Measurements from ENCODE around the gene RPRD1B. TPM values are rescaled to one million over a fixed set of nuclear protein-coding genes. Genes with fewer than 3 reads are reported as not detected.

RPRD1B gene
- polyA plus RNA-seq, 1 of the 3 experiments (the other 2 are of a cell fraction), result 11.8 TPM

GRCh38 chr20:38109591-38110524 lies 76.3 kb downstream of the RPRD1B start (continued):
- TF ChIP-seq, protein P1, sequence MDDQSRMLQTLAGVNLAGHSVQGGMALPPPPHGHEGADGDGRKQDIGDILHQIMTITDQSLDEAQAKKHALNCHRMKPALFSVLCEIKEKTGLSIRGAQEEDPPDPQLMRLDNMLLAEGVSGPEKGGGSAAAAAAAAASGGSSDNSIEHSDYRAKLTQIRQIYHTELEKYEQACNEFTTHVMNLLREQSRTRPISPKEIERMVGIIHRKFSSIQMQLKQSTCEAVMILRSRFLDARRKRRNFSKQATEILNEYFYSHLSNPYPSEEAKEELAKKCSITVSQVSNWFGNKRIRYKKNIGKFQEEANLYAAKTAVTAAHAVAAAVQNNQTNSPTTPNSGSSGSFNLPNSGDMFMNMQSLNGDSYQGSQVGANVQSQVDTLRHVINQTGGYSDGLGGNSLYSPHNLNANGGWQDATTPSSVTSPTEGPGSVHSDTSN (IDR thresholded peaks at IDR 0.05), result peak; percentile 99
- peak; percentile 60; the same call in 1 of the 2 replicates for TF ChIP-seq ELF1 (IDR thresholded peaks at IDR 0.05)
- TF ChIP-seq, protein P2, sequence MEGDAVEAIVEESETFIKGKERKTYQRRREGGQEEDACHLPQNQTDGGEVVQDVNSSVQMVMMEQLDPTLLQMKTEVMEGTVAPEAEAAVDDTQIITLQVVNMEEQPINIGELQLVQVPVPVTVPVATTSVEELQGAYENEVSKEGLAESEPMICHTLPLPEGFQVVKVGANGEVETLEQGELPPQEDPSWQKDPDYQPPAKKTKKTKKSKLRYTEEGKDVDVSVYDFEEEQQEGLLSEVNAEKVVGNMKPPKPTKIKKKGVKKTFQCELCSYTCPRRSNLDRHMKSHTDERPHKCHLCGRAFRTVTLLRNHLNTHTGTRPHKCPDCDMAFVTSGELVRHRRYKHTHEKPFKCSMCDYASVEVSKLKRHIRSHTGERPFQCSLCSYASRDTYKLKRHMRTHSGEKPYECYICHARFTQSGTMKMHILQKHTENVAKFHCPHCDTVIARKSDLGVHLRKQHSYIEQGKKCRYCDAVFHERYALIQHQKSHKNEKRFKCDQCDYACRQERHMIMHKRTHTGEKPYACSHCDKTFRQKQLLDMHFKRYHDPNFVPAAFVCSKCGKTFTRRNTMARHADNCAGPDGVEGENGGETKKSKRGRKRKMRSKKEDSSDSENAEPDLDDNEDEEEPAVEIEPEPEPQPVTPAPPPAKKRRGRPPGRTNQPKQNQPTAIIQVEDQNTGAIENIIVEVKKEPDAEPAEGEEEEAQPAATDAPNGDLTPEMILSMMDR (IDR thresholded peaks at IDR 0.05), result no peak
- no peak for TF ChIP-seq GABPA (IDR thresholded peaks at IDR 0.05; ENCODE audit: low read depth)
- no peak for TF ChIP-seq RFX5 (IDR thresholded peaks at IDR 0.05; ENCODE audit: low read length)
- no peak for TF ChIP-seq NRF1 (IDR thresholded peaks at IDR 0.05; ENCODE audit: low read depth, low read length)
- no peak for TF ChIP-seq IRF3 (IDR thresholded peaks at IDR 0.05; ENCODE audit: low read depth, low read length)
- TF ChIP-seq SMC3 (IDR thresholded peaks at IDR 0.05; ENCODE audit: low read depth, low read length), result peak; percentile 18; the same call in 1 of the 2 replicates
- peak; percentile 100 for TF ChIP-seq TEAD4 (IDR thresholded peaks at IDR 0.05; ENCODE audit: borderline replicate concordance, insufficient read depth)

GRCh38 chr20:38110525-38111178 lies 77.1 kb downstream of the RPRD1B start:
- H3K4me3 ChIP-seq (ENCODE audit: low read depth in 2 of 2, low read length in 1 of 2), result no peak overlapping the region
- peaks cover 41 to 51% of the 10 kb centered on the region in 2 experiments for H3K4me1 ChIP-seq (ENCODE audit: control insufficient read depth in 1 of 2, insufficient read depth in 2 of 2, low read depth in 1 of 2, low read length in 1 of 2)
- H3K36me3 ChIP-seq (replicated peaks in 1 of 2; ENCODE audit: control insufficient read depth in 1 of 2, insufficient read depth in 2 of 2, low read length in 1 of 2), result no peaks in the 10 kb centered on the region
- ChIA-PET POLR2A (interaction anchor here (2.0 kb wide), 1 partner anchor 42 kb away, joined by 6 read pairs; no protein-coding TSS in a partner anchor), CTCF (interaction anchor here (0.8 to 7.0 kb wide), 5 partner anchors 37 to 208 kb away, joined by 3 to 44 read pairs (median 4); partner anchors contain the start of gene VSTM2L)
- H3K9ac ChIP-seq, result peak overlapping the region; percentile 22; the same call in 1 of the 2 replicates
- H3K79me2 ChIP-seq (ENCODE audit: insufficient read depth), result no peaks in the 10 kb centered on the region
- no peak for DNase-seq
- peak overlapping the region; percentile 96 to 98 for H3K27ac ChIP-seq (ENCODE audit: low read depth in 2 of 2, low read length in 1 of 2)
- peaks cover 51% of the 10 kb centered on the region for H3F3A ChIP-seq (replicated peaks; ENCODE audit: insufficient read depth)
- peak overlapping the region; percentile 68 for H3K4me2 ChIP-seq
- no peaks in the 10 kb centered on the region for H3K9me2 ChIP-seq
- H2AFZ ChIP-seq (ENCODE audit: low read depth), result no peak overlapping the region
- 88% methylated on average over 8 of the region's 8 CpGs for WGBS (ENCODE audit: low lambda C conversion rate)
- H3K9me3 ChIP-seq, result no peaks in the 10 kb centered on the region
- no peaks in the 10 kb centered on the region; the same call in 1 of the 2 replicates for H4K20me1 ChIP-seq (ENCODE audit: insufficient read depth)
- no peaks in the 10 kb centered on the region for H3K27me3 ChIP-seq (ENCODE audit: insufficient read depth)
- TF ChIP-seq FOSL2 (IDR thresholded peaks at IDR 0.05; ENCODE audit: borderline replicate concordance, low read depth), result no peak
- TF ChIP-seq, protein P3, sequence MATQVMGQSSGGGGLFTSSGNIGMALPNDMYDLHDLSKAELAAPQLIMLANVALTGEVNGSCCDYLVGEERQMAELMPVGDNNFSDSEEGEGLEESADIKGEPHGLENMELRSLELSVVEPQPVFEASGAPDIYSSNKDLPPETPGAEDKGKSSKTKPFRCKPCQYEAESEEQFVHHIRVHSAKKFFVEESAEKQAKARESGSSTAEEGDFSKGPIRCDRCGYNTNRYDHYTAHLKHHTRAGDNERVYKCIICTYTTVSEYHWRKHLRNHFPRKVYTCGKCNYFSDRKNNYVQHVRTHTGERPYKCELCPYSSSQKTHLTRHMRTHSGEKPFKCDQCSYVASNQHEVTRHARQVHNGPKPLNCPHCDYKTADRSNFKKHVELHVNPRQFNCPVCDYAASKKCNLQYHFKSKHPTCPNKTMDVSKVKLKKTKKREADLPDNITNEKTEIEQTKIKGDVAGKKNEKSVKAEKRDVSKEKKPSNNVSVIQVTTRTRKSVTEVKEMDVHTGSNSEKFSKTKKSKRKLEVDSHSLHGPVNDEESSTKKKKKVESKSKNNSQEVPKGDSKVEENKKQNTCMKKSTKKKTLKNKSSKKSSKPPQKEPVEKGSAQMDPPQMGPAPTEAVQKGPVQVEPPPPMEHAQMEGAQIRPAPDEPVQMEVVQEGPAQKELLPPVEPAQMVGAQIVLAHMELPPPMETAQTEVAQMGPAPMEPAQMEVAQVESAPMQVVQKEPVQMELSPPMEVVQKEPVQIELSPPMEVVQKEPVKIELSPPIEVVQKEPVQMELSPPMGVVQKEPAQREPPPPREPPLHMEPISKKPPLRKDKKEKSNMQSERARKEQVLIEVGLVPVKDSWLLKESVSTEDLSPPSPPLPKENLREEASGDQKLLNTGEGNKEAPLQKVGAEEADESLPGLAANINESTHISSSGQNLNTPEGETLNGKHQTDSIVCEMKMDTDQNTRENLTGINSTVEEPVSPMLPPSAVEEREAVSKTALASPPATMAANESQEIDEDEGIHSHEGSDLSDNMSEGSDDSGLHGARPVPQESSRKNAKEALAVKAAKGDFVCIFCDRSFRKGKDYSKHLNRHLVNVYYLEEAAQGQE (IDR thresholded peaks at IDR 0.05; ENCODE audit: low read depth, low read length), result no peak
- no peak for TF ChIP-seq FOXJ3 (CRISPR knock-in tag; IDR thresholded peaks at IDR 0.05)
- TF ChIP-seq MEF2A (IDR thresholded peaks at IDR 0.05; ENCODE audit: borderline replicate concordance, low read depth), result no peak
- TF ChIP-seq EZH2phosphoT487 (IDR thresholded peaks at IDR 0.05; ENCODE audit: borderline replicate concordance, low read depth), result no peak
- TF ChIP-seq, protein P1 (IDR thresholded peaks at IDR 0.05), result no peak
- no peak for TF ChIP-seq SMC3 (IDR thresholded peaks at IDR 0.05; ENCODE audit: low read depth, low read length)
- TF ChIP-seq POLR2AphosphoS5 (IDR thresholded peaks at IDR 0.05; ENCODE audit: low read depth, low read length), result no peak
- no peak for TF ChIP-seq NFIC (IDR thresholded peaks at IDR 0.05; ENCODE audit: borderline replicate concordance)
- no peak for TF ChIP-seq RAD21 (IDR thresholded peaks at IDR 0.05; ENCODE audit: low read length)
- TF ChIP-seq FOXM1 (IDR thresholded peaks at IDR 0.05; ENCODE audit: low read depth), result no peak
- no peak for TF ChIP-seq JUND (IDR thresholded peaks at IDR 0.05)
- no peak for TF ChIP-seq CHD2 (IDR thresholded peaks at IDR 0.05; ENCODE audit: low read length, partially characterized antibody)
